ENCODE measurements around the gene ILKAP.

Gene ILKAP

GRCh38 chr2:238154570-238154969 lies 48.9 kb downstream of the ILKAP start:
- no peak for TF ChIP-seq CTCF (IDR thresholded peaks at IDR 0.05; ENCODE audit: low read depth, low read length)

GRCh38 chr2:238152771-238153688 lies 50.5 kb downstream of the ILKAP start:
- TF ChIP-seq CTCF (IDR thresholded peaks at IDR 0.05; ENCODE audit: low read depth, low read length) = peak; percentile 20; the same call in 1 of the 2 replicates
- H3K4me3 ChIP-seq (ENCODE audit: low read depth, low read length) = no peak overlapping the region

More at GRCh38 chr2:238154570-238154969, 48.9 kb downstream of the ILKAP start:
- H3K4me3 ChIP-seq (ENCODE audit: low read depth, low read length) = no peak overlapping the region

- no peak overlapping the region for H3K4me3 ChIP-seq (ENCODE audit: low read depth, low read length)
- TF ChIP-seq CTCF (IDR thresholded peaks at IDR 0.05; ENCODE audit: low read depth, low read length) = no peak
Measured at GRCh38 chr2:238151628-238152235, 51.8 kb downstream of the ILKAP start.

GRCh38 chr2:238151205-238151604 lies 52.3 kb downstream of the ILKAP start:
- no peak overlapping the region for H3K4me3 ChIP-seq (ENCODE audit: low read depth, low read length)
- TF ChIP-seq CTCF (IDR thresholded peaks at IDR 0.05; ENCODE audit: low read depth, low read length) = no peak

- H3K4me3 ChIP-seq (ENCODE audit: low read depth, low read length) = no peak overlapping the region
- TF ChIP-seq CTCF (IDR thresholded peaks at IDR 0.05; ENCODE audit: low read depth, low read length) = no peak
Measured at GRCh38 chr2:238150686-238151085, 52.8 kb downstream of the ILKAP start.

GRCh38 chr2:238149841-238150572 lies 53.5 kb downstream of the ILKAP start:
- TF ChIP-seq CTCF (IDR thresholded peaks at IDR 0.05; ENCODE audit: low read depth, low read length) = no peak
- no peak overlapping the region for H3K4me3 ChIP-seq (ENCODE audit: low read depth, low read length)

All from WI38 (cell line).